ENCODE measurements around the gene CNIH3.

DNA sequence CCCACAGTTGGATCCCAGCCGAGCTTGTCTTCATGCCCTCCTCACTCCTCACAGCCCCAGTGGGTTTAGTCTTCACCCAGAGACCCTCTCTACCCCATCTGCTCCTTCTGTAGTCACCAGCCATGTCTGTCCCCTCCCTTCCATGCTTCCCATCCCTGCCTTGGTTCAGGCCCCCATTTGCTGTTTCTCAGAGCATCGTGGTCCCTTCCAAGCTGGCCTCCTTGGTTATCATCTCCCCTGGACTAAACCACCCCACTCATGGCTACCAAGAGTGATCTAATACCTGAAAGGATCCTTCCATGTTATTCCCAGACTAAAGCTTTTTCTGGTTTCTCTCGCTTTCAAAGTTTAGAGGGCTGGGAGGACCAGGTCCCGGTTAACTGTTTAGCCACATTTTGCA, 8.3 kb downstream of the CNIH3 start:
- no peak for TF ChIP-seq POLR2A (IDR thresholded peaks at IDR 0.05)
- TF ChIP-seq, protein P1, sequence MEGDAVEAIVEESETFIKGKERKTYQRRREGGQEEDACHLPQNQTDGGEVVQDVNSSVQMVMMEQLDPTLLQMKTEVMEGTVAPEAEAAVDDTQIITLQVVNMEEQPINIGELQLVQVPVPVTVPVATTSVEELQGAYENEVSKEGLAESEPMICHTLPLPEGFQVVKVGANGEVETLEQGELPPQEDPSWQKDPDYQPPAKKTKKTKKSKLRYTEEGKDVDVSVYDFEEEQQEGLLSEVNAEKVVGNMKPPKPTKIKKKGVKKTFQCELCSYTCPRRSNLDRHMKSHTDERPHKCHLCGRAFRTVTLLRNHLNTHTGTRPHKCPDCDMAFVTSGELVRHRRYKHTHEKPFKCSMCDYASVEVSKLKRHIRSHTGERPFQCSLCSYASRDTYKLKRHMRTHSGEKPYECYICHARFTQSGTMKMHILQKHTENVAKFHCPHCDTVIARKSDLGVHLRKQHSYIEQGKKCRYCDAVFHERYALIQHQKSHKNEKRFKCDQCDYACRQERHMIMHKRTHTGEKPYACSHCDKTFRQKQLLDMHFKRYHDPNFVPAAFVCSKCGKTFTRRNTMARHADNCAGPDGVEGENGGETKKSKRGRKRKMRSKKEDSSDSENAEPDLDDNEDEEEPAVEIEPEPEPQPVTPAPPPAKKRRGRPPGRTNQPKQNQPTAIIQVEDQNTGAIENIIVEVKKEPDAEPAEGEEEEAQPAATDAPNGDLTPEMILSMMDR (IDR thresholded peaks at IDR 0.05), result no peak
